AG04449 (cell line): ENCODE results near the gene ADI1.

Experiments used
- CTCF ChIA-PET: fragments of 350-600 bp; formaldehyde crosslinking; extraction: SDS; loops from one replicate; lab custom pipeline; 2021; ENCODE audit warnings: antibody characterized with exemption; lab: Yijun Ruan, JAX
- POLR2A ChIA-PET: fragments of 400-600, 350-600 bp; formaldehyde crosslinking; extraction: SDS; loops from one replicate; lab custom pipeline; 2020; ENCODE audit warnings: antibody characterized with exemption, inconsistent platforms; lab: Yijun Ruan, JAX
- DNase-seq: peaks from one replicate; pipeline ENCODE4 v3.0.0-alpha.2; 2010; ENCODE audit warnings: low read depth, low spot score
- H3K4me3 ChIP-seq: 2 replicates; pipeline ENCODE4 v1.5.1; 2011; ENCODE audit warnings: low read depth, mild to moderate bottlenecking, control low read depth, low read length
- CTCF ChIP-seq: IDR thresholded peaks from one replicate; pipeline ENCODE4 v1.5.1; 2011; ENCODE audit warnings: mild to moderate bottlenecking, moderate library complexity, low read length, control low read depth, inconsistent platforms; ENCODE audit not compliant: insufficient read depth; ENCODE audit errors: missing control alignments

ADI1 gene

DNA sequence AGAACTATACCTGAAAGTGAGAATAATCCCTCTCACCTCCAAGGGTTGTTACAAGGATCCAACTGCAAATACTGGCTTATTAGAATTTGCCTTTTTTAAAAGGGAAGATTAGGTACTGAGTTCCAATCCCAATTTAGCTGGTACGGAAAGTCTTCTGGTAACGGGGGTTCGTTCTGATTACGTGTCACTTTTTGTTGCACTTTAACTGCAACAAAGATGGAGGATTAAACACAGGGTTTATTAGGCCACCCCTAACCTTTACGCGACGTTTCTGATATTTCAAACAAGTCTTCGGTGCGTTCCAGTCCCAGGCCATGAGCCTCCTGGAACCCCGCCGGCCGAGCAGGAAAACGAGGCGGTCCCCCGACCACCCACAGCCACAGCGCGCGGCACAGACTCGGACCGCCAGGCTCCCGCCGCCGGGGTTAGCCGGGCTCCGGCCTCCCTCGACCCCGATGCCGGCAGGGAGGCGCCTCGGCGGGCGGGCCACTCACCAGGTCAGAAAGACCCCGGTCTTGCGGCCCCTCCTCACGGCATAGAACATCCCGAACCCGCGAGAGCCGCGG lies 38.4 kb upstream of the ADI1 start:
- no peak for DNase-seq
- ChIA-PET CTCF (interaction anchor here (0.6 to 2.6 kb wide), 7 partner anchors 9 to 134 kb away, joined by 3 to 7 read pairs (median 3); no protein-coding TSS in a partner anchor), POLR2A (interaction anchor here (0.8 to 1.8 kb wide), 9 partner anchors 12 to 171 kb away, joined by 3 to 10 read pairs (median 4); partner anchors contain the start of gene RPS7)
- no peak for TF ChIP-seq CTCF
- peak overlapping the region; percentile 91 for H3K4me3 ChIP-seq

DNA sequence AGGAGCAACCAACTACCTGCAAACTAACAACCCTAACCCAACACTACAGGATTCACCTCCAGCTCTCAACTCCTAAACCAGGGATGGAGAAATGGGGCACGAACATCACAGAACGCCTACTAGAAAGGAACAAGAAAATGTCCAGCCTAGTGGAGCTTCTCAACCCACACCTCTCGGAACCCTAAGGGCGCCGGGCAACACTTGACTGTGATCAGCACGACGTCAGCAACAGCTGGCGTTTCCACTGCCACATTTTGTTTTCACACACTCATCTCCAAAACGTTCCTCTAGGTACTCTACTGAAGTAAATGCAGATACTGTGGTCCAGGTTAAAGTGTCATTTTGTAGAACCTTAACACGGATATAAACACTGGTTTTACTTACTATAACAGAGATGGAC lies 34.6 kb upstream of the ADI1 start:
- no peak overlapping the region for H3K4me3 ChIP-seq
- TF ChIP-seq CTCF = no peak
- CTCF ChIA-PET = interaction anchor here (0.7 to 1.2 kb wide), 3 partner anchors 18 to 130 kb away, joined by 3 to 4 read pairs (median 4); no protein-coding TSS in a partner anchor
- POLR2A ChIA-PET = interaction anchor here (1.3 kb wide), 1 partner anchor 9 kb away, joined by 4 read pairs; no protein-coding TSS in a partner anchor
- no peak for DNase-seq

GRCh38 chr2:3547915-3548314 lies 28.6 kb upstream of the ADI1 start:
- POLR2A ChIA-PET = no interaction called here
- DNase-seq = no peak
- no peak overlapping the region for H3K4me3 ChIP-seq
- TF ChIP-seq CTCF = no peak
- CTCF ChIA-PET = interaction anchor here (1.0 kb wide), 2 partner anchors 10 to 44 kb away, joined by 3 read pairs; partner anchors contain the start of gene RNASEH1

DNA sequence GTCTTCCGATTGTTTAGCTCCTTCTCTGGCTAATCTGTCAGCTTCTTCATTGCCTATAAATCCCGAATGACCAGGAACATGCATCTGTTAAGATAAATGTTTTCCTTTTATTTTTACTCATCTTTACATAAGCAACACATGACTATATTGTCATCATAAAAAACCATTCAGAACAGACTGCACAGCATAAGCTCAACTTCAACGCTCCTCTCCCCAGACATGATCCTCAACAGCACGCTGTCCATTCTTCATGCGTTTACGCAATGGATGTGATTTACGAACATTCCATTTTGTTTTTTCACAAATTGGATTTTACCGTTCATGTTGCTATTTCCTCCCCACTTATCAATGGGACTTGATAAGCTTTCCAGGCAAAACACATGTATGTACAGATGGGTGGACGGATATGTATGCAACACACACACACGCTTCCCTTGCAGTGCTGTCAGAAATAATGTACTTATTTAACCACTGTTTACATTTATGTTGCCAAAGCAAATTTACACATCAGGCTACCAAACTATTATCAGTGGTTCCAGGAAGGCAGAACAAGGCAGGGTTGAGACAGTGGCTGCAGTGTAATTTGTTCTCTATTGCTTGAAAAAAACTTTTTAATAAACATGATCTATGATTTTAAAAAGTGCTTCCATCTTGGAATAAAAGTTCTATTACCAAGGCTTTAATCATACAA lies 26.6 kb upstream of the ADI1 start:
- H3K4me3 ChIP-seq = no peak overlapping the region
- POLR2A ChIA-PET = interaction anchor here (1.0 to 1.5 kb wide), 2 partner anchors 7 to 12 kb away, joined by 4 read pairs; partner anchors contain the start of gene RNASEH1
- TF ChIP-seq CTCF = no peak
- no peak for DNase-seq
- CTCF ChIA-PET = interaction anchor here (1.1 kb wide), 1 partner anchor 9 kb away, joined by 4 read pairs; no protein-coding TSS in a partner anchor

DNA sequence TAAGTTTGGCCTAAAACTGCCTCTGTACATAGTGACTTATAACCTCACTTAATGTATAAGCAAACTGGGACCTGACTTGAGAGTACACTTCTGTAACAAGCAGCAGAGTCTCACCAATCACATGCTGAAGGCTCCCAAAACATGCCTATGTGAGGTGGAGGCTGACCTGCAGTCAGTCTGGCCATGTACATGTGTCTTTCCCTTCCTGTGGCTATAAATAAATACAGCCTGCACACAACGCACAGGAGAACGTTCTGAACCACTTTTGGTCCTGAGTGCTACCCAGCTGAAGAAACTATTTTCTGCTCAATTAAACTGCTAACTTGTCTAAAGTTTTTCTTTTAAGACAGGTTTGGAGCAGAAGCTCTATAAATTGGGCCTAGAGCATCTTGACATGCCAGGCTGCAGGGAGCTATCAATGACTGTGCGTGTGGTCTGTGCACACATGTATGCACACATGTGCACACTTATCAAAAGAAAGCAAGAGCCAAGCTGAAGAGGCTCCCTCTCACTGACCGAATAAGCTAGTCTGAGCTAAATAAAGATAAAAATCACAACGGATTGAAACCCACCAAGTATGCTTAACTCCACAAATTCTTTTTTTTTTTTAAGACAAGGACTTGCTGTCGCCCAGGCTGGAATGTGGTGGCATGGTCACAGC lies 23.8 kb upstream of the ADI1 start:
- no peak overlapping the region for H3K4me3 ChIP-seq
- DNase-seq = no peak
- POLR2A ChIA-PET = no interaction called here
- no peak for TF ChIP-seq CTCF
- CTCF ChIA-PET = no interaction called here

- POLR2A ChIA-PET = no interaction called here
- no peak overlapping the region for H3K4me3 ChIP-seq
- DNase-seq = no peak
- CTCF ChIA-PET = no interaction called here
- TF ChIP-seq CTCF = no peak
These were observed 22.8 kb upstream of the ADI1 start for GRCh38 chr2:3542107-3542506.
